AG04450 (cell line): ENCODE measurements around the gene GRK5. TPM values are rescaled to one million over a fixed set of nuclear protein-coding genes. Genes with fewer than 3 reads are reported as not detected.

Experiments
- CTCF ChIA-PET: fragments of 300-600, 350-600 bp; formaldehyde crosslinking; extraction: SDS; loops from one replicate; lab custom pipeline; 2022; ENCODE audit warnings: antibody characterized with exemption, inconsistent platforms; lab: Charles Lee
- POLR2A ChIA-PET: fragments of 350-600 bp; formaldehyde crosslinking; extraction: SDS; loops from one replicate; lab custom pipeline; 2021; ENCODE audit warnings: antibody characterized with exemption, inconsistent platforms; lab: Yijun Ruan, JAX
- DNase-seq: peaks from one replicate; pipeline ENCODE4 v3.0.0-alpha.2; 2011; ENCODE audit warnings: low read depth, low spot score
- H3K27ac ChIP-seq: one replicate; pipeline ENCODE4 v1.5.1; 2012; ENCODE audit warnings: low read depth, low read length, control low read depth
- H3K27me3 ChIP-seq: one replicate; pipeline ENCODE4 v1.6.0; 2012; ENCODE audit warnings: low read length; ENCODE audit not compliant: control insufficient read depth, insufficient read depth
- H3K4me3 ChIP-seq: 2 replicates; pipeline ENCODE4 v1.5.1; 2011; ENCODE audit warnings: mild to moderate bottlenecking, low read depth, low read length, control low read depth
- H3K9me3 ChIP-seq: 2 replicates; pipeline ENCODE4 v1.5.1; 2012; ENCODE audit warnings: low read length; ENCODE audit not compliant: control insufficient read depth, insufficient read depth
- polyA plus RNA-seq: library from polyadenylated mRNA; depleted of rRNA; stranded (reverse); fragments of >200 nt; gene quantifications from 2 replicates; pipeline ENCODE4 v1.2.3, GENCODE V29; 2011
- TF ChIP-seq, protein P1 (sequence below): IDR thresholded peaks from 2 replicates; pipeline ENCODE4 v1.5.1; 2011; ENCODE audit warnings: low read depth, low read length, control low read depth, inconsistent platforms

Gene GRK5
- polyA plus RNA-seq, 1 experiment, result 27.6 TPM

DNA sequence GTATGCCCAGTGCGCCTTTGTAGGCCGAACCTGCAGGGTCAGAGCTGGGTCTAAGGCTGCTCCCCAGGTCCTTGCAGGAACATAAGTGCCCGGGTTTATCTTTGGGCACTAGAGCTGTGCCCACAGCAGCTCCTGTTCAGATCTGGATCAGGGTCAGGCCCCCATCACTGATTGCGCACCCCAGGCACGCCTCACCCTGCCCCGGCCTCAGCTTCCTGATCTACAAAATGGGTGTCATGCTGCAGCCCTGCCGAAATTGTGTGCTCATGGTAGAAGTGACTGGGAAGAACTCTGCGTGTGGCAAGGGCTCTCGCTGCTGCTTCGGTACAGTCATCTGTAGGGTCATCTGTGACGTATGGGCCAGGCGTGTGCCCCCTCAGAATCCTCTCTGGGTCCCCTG is 100.7 kb downstream of the GRK5 start:
- Histone ChIP-seq H3K9me3 (no peaks in the 10 kb centered on the region; the same call in 1 of the 2 replicates), H3K27me3 (peaks cover 2% of the 10 kb centered on the region), H3K4me3 (no peak overlapping the region), H3K27ac (no peak overlapping the region)
- ChIA-PET POLR2A (no interaction called here), CTCF (no interaction called here)
- DNase-seq, result no peak
- TF ChIP-seq, protein P1, sequence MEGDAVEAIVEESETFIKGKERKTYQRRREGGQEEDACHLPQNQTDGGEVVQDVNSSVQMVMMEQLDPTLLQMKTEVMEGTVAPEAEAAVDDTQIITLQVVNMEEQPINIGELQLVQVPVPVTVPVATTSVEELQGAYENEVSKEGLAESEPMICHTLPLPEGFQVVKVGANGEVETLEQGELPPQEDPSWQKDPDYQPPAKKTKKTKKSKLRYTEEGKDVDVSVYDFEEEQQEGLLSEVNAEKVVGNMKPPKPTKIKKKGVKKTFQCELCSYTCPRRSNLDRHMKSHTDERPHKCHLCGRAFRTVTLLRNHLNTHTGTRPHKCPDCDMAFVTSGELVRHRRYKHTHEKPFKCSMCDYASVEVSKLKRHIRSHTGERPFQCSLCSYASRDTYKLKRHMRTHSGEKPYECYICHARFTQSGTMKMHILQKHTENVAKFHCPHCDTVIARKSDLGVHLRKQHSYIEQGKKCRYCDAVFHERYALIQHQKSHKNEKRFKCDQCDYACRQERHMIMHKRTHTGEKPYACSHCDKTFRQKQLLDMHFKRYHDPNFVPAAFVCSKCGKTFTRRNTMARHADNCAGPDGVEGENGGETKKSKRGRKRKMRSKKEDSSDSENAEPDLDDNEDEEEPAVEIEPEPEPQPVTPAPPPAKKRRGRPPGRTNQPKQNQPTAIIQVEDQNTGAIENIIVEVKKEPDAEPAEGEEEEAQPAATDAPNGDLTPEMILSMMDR, result no peak

DNA sequence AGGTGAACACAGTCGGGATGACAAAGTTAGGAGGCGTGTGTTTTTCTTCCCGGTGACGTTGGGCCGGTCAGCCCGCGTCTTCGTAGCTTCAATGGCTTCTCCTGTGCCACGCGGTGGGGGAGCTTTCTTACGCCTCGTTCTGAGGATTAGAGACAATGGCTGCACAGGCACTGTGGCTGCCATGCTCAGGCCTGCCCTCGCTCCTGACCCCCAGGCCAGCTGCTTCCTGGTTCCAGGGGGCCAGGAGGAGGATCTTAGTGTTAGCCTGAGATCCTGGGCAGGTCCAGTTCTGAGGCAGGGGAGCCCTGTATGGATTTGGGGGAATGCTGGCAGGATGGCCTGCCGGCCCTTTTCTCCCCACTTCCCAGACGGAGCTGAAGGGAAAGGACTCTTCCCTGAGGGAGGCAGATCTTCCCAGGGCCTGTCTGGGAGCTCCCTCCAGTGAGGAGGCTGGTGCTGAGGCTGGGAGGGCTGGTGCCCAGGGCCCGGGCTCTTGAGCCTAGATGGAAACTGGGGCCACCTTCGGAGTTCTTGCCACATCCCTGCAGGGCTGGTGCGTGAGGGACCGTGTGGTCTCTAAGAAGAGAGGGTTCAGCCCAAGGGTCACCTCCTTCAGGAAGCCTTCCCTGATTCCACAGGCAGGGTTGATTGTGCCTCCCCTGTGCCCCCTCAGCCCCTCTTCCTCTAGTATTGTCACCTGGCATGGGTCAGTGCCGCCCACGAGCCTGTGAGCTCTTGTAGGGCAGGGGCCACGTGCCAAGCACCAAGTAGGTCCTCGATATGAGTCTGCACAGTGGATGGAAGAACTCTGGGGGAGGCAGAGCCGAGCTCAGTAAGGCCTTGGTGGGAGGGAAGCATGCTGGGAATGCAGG is 101.4 kb downstream of the GRK5 start:
- DNase-seq, result no peak
- CTCF ChIA-PET, result no interaction called here
- Histone ChIP-seq H3K4me3 (no peak overlapping the region), H3K27me3 (peaks cover 2% of the 10 kb centered on the region), H3K9me3 (no peaks in the 10 kb centered on the region; the same call in 1 of the 2 replicates), H3K27ac (no peak overlapping the region)
- TF ChIP-seq, protein P1, result no peak
- POLR2A ChIA-PET, result no interaction called here

DNA sequence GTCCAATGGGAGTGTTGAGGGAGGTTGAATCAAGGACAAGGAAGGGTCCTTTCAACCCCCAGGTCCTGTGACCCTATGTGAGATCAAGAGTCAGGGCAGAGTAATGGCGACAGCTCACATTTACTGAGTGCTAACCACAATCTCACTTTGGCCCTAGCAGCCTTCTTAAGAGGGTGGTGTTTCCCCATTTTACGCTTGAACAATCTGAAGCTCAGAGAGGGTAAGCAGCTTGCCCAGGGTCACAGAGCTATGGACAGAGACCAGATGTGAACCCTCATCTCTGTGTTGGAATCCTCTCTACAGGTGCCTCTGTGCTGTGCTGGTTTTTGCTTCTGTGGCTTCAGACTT is 102.0 kb downstream of the GRK5 start:
- peaks cover 2% of the 10 kb centered on the region for H3K27me3 ChIP-seq
- ChIA-PET CTCF (no interaction called here), POLR2A (no interaction called here)
- H3K4me3 ChIP-seq, result no peak overlapping the region
- no peak for DNase-seq
- H3K9me3 ChIP-seq, result no peaks in the 10 kb centered on the region; the same call in 1 of the 2 replicates
- H3K27ac ChIP-seq, result no peak overlapping the region
- TF ChIP-seq, protein P1, result no peak

DNA sequence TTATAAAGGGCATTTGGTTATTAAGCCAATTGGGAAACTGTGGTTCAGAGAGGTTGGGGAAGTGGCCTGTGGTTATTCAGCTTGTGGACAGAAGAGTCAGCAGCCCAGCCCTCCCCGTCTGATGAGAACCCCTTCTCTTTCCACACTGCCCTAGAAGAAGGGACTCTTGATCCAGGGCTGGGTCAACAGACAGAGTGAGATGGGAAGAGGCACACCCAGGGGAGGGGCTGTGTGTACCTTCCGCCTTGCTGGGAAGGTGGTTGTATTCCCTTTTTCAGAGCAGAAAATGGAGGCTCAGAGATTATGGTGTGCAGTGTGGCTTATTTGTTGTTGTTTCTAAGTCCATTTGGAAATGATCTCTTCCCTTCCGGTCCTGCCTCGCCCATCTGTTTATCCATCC is 103.4 kb downstream of the GRK5 start:
- no peak for DNase-seq
- Histone ChIP-seq H3K9me3 (no peaks in the 10 kb centered on the region; the same call in 1 of the 2 replicates), H3K27me3 (peaks cover 2% of the 10 kb centered on the region), H3K4me3 (no peak overlapping the region), H3K27ac (no peak overlapping the region)
- ChIA-PET POLR2A (no interaction called here), CTCF (no interaction called here)
- TF ChIP-seq, protein P1, result no peak

DNA sequence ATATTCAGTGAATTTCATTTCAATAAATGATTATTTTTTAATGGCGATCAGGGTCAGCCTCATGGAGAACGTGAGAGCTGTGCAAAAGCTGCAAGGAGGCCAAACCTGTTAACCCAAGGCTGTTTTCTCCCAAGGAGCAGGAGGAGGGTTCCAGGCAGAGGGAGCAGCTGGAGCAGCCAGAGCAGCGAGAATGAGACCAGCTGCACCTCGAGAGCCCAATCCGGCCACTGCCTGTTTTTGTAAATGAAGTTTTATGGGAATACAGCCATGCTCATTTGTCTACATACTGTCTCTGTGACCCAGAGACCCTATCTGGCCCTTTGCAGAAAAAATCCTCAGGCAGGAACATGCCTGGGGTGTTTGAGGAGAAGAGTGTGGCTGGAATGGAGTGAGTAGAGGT is 104.9 kb downstream of the GRK5 start:
- POLR2A ChIA-PET, result interaction anchor here (0.7 kb wide), 1 partner anchor 71 kb away, joined by 5 read pairs; no protein-coding TSS in a partner anchor
- CTCF ChIA-PET, result no interaction called here
- DNase-seq, result no peak
- H3K27me3 ChIP-seq, result peaks cover 2% of the 10 kb centered on the region
- no peak overlapping the region for H3K27ac ChIP-seq
- no peaks in the 10 kb centered on the region; the same call in 1 of the 2 replicates for H3K9me3 ChIP-seq
- no peak overlapping the region for H3K4me3 ChIP-seq
- TF ChIP-seq, protein P1, result no peak
